Posterior vena cava (tissue), 2 donors: Measurements from ENCODE around the gene SUSD6. TPM values are rescaled to one million over a fixed set of nuclear protein-coding genes. Genes with fewer than 3 reads are reported as not detected.

Experiments
- DNase-seq: peaks from one replicate; pipeline ENCODE4 v3.0.0-alpha.2; 2020; ENCODE audit warnings: low spot score
- intact Hi-C, 2 donors: fragments of 100-400 bp; cut with DNase I; formaldehyde crosslinking; loops; one replicate each; pipeline versions ENCODE4 v1.14.1 to v1.14.2; 2022 to 2023
- total RNA-seq, 2 donors: library from RNA; stranded (reverse); fragmentation: NEBNext Ultra II Directional; extraction: Animal tissue kit (Norgen Biotek cat#: 25700); gene quantifications; one replicate each; pipeline ENCODE4 v1.2.1, GENCODE V29; 2021
- donor health status: DM: yes; HTN: yes; CAD: no.
- donor health status: DM: yes; HTN: yes; CAD: no.

The SUSD6 gene
- total RNA-seq, 2 donors from 2014 or later, result 35.1 to 43.8 TPM

GRCh38 chr14:69663300-69663643 is 51.9 kb downstream of the SUSD6 start:
- DNase-seq, result no peak

DNA sequence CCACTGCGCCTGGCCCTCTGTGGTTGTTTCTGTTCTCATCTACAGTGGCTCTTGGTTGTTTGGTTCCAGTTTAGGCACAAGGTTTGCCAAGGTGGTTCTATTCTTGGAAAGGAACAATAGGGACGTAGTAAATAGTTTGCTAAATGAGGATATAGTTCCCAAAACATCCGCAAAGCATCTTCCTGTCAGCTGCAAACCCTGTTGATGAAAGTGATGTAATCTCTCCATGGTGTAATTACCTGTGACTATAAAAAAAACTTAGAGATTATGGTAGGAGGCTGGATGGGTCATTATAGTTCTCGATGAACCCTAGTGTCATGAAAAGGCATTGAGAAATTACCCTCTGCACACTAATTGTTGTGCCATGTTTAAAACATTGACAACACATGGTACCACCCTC is 52.9 kb downstream of the SUSD6 start:
- intact Hi-C loops, result loop anchor here in 1 of 2 donors (10.0 kb wide), 1 partner anchor 51 kb away; no protein-coding TSS in a partner anchor
- DNase-seq, result no peak

More at GRCh38 chr14:69663300-69663643, 51.9 kb downstream of the SUSD6 start:
- intact Hi-C loops, result loop anchor here in 1 of 2 donors (10.0 kb wide), 1 partner anchor 52 kb away; no protein-coding TSS in a partner anchor

GRCh38 chr14:69664865-69665526 is 53.6 kb downstream of the SUSD6 start:
- DNase-seq, result no peak
- intact Hi-C loops, result loop anchor here (5.0 to 10.0 kb wide), 2 partner anchors 50 to 897 kb away; no protein-coding TSS in a partner anchor

- DNase-seq, result no peak
- intact Hi-C loops, result loop anchor here (5.0 to 10.0 kb wide), 2 partner anchors 49 to 897 kb away; no protein-coding TSS in a partner anchor
Observed at GRCh38 chr14:69665631-69666030, 54.2 kb downstream of the SUSD6 start.

GRCh38 chr14:69666112-69666511 is 54.7 kb downstream of the SUSD6 start:
- intact Hi-C loops, result loop anchor here (5.0 to 10.0 kb wide), 2 partner anchors 49 to 896 kb away; no protein-coding TSS in a partner anchor
- DNase-seq, result no peak

- DNase-seq, result no peak
- intact Hi-C loops, result loop anchor here (5.0 to 10.0 kb wide), 2 partner anchors 48 to 896 kb away; no protein-coding TSS in a partner anchor
Observed at GRCh38 chr14:69666690-69667211, 55.4 kb downstream of the SUSD6 start.

GRCh38 chr14:69667938-69668335 is 56.5 kb downstream of the SUSD6 start:
- DNase-seq, result no peak
- intact Hi-C loops, result loop anchor here (5.0 to 10.0 kb wide), 2 partner anchors 47 to 894 kb away; no protein-coding TSS in a partner anchor

DNA sequence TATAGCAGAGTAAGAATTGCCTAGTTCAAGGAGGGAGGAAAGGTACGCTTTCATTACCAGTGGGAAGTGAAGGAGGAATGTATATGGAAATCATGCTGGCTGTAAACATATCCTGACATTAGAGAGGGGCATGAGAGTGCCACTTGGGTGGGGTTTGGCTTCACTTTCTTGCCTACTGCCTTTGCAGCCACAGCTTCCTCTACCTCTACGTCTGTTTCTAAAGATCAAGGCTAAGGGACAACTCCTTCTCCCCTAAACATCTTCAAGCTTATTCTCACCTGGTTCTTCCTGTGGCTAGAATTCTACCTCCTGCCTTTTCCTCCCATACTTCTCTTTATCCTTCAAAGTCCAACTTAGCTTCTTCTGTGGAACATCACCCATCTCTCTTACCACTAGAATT is 58.0 kb downstream of the SUSD6 start:
- DNase-seq, result no peak
- intact Hi-C loops, result loop anchor here (5.0 to 10.0 kb wide), 2 partner anchors 45 to 893 kb away; no protein-coding TSS in a partner anchor

DNA sequence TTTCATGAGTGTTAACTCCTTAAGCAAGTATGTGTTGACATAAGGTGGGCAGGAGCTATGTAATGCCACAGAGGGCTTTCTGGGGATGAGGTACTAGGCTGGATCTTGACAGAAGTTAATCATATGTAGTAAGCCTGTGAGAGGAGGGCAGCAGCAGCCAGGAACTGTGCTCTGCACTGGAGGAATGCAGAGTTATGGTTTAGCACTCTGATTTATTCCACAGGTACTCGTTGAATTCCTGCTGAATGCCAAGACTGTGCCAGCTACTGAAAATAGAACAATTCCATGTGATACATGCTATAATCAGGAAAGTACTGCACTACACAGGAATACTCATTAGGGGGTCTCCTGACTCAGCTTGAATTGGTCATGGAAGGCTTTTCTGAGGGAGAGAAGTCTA is 58.7 kb downstream of the SUSD6 start:
- intact Hi-C loops, result no loop called here
- DNase-seq, result no peak

DNA sequence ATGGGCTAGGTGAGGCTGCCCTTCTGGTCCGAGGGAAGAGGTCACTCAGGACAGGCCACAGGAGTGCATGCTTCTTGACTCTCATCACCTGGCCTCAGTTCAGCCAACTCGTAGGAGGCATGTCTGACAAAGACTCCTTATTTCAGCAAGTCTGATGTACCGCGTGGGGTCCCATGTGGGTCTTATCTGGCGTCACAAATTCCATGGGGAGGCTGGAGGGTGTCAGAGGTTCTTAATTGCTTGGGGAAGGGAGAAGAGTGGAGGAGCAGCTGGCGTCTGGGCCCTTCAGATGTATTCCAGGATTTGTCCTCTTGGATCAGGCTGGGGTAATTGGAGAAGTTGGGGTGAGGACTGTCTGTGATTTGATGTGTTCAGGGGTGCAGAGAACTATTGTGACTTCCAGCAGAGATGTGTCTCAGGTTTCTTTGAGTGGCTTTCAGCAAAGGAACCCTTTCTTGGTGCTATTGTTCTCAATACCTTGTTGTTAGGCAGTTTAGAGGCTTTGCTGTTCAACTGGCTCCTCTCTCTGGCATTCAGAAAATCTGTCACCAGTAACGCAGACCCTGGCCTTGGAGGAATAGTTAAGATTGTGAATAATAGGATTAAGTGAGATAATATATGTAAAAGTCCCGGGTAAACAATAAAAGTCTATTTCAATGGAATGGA is 60.1 kb downstream of the SUSD6 start:
- intact Hi-C loops, result no loop called here
- DNase-seq, result no peak

DNA sequence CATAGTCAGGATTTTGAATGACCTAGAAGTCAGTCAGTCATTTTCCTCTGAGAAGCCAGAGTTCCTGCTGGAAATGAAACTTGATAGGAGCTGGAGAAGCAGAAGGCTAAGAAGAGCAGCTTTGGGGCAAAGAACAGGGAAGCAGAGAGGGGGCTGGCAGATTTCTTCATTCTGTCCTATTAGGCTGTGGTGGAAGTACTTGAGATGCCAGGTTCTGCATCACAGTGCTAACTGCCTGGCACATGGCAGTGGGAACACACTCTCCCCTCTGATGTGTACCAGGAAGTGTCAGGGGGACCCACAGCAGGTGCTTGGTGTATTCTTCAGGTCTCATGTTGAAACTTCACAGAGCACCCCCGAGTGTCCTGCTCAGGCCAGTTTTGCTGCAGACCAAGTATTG is 61.0 kb downstream of the SUSD6 start:
- intact Hi-C loops, result no loop called here
- no peak for DNase-seq

DNA sequence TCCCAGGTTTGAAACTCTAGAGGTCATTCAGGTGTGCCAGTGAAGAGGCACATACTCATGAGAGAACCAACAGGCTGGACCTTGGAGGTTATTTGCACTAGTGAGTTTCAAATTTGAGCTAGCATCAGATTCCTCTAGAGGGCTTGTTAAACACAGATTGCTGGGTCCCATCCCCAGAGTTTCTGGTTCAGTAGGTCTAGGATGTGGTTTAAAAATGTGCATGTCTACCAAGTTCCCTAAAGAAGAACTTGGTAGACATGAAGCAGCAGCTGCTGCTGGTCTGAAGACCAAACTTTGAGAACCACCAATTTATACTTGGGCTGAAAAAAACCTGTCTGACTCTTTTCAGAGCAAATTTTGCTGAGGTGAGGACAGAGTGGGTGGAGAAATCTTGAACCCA is 61.7 kb downstream of the SUSD6 start:
- intact Hi-C loops, result no loop called here
- DNase-seq, result no peak

DNA sequence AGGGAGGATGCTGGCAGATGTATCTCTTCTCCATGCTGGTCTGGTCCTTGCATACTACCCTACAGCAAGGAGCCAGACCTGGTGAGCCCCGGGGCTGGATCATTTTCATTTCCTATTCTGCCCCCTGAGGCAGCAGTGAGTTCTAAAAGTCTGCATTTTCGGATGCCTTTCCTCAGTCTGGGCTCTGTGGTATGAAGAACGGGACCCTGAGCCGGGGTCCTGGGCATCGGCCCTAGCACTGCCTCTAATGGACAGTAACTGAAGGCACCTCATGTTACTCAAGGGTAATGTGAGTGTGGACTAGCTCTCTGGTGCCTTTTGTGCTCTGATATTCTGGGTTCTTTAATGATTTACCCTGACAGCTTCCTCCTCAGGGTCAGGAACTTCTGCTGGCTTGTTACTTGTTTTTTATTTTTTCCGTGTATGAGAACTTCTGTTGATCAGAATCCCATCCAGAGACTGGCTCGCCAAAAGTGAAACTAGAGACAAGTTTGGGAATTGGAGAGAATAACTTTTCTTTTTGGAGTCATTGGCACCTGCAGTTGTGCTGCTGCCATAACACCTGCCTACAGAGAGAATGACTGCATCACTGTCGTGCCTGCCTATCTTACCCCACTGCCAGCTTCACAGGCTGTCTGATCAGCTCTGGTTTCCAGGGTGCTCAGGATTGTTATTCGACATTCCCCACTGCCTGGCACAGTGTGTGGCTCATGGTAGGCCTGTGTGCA is 62.3 kb downstream of the SUSD6 start:
- DNase-seq, result no peak
- intact Hi-C loops, result no loop called here

DNA sequence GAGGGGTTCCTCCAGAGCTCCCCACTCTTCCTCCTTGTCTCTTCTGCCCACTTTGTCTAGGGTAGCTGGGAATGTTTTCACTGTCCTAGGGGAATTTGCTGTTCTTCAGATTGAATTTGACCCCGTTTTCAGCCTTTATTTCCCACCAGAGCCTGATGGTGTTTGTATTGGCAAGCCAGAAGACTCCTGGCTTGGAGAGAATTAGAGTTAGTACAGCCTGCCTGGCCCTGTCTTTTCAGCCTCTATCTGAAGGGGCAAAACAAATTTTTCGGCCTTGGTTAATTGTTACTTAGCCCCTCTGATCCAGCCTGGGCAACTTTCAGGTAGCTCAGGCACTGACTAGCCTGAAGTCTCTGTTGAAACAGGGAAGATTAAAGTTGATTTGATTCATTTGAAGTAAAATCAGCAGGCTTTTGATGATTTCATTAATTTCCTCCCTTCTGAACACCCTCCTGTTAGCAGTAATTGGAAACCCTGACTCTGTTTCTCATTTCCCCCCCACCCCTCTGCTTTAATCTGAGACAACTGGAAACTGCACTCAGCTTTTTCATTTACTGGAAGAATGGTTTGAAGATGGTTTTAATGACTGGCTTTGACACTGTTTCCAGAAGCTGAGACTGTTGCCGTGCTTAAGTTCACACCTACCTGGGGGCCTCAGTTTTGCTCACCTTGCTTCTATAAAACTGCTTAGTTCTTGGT is 63.3 kb downstream of the SUSD6 start:
- intact Hi-C loops, result loop anchor here in 1 of 2 donors (5.0 kb wide), 1 partner anchor 57 kb away; no protein-coding TSS in a partner anchor
- DNase-seq, result no peak

DNA sequence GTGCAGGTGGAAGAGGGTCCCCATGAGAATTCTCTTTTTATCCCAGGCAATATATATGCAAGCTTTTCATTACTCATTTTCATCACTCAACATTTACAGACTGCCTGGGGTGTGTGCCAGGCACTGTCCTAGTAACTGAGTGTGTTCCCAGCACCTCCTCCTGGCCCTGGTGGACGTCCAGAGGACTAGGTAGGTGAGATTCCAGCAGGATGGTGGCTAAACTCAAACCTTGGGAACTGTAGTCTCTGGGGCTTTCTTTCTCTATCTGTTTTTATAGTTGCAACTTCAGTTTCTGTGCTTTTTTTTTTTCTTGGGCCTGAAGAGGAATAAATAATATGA is 63.8 kb downstream of the SUSD6 start:
- intact Hi-C loops, result loop anchor here in 1 of 2 donors (5.0 kb wide), 1 partner anchor 58 kb away; no protein-coding TSS in a partner anchor
- DNase-seq, result no peak

DNA sequence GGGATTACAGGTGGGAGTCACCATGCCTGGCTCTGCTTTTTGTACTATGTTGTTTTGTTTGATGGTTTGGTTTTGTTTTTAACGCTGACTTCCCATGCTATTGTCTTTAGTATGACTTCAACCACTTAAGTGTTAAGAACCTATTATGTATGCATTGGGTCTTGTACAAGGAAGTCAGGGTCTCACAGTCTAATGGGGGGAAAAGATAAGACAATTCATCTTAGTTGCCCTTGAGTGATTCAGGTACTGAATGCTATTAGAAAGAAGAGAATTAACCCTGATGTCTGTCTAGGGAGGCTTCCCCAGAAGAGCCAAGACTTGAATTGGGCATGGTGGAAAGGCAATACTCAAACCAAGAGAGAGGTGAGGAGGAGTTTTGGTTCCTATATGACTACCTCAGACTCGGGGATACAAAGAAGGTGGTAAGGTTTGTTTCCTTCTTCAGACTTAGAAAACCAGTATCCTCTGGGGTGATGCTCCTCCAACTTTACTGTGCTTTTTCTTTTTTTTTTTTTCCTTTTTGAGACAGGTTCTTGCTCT is 64.6 kb downstream of the SUSD6 start:
- intact Hi-C loops, result loop anchor here in 1 of 2 donors (5.0 kb wide), 1 partner anchor 59 kb away; no protein-coding TSS in a partner anchor
- DNase-seq, result no peak

GRCh38 chr14:69676723-69677122 is 65.3 kb downstream of the SUSD6 start:
- DNase-seq, result no peak
- intact Hi-C loops, result loop anchor here in 1 of 2 donors (5.0 kb wide), 1 partner anchor 59 kb away; no protein-coding TSS in a partner anchor

DNA sequence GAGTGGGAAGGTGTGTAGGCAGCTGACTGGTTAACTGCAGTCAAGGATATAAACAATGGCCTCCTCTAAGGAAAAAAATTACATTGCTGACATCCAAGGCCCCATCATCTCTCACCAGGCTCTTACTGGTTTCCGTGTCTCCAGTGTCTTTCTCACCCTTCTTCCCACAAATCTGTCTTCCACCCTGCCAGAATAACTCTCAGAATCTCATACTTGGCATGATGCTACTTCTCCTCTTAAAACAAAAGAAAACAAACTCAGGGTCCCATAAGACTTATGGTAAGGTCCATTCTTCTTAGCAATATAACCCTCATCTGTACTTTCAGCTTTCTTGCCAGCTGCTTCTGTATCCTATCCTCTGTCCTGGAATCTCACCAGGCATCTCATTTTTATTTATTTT is 68.9 kb downstream of the SUSD6 start:
- no peak for DNase-seq
- intact Hi-C loops, result no loop called here

- intact Hi-C loops, result no loop called here
- DNase-seq, result no peak
Observed at GRCh38 chr14:69682136-69682535, 70.7 kb downstream of the SUSD6 start.
